GM19035 (cell line): ENCODE data around the gene SLC38A10.
A peak's percentile ranks its signal among the peaks of the same experiment; 100 is the strongest.

Source experiments
- ATAC-seq: cut with Tn5 transposase; IDR thresholded peaks from one replicate; pipeline ENCODE4 v1.9.1; 2021; ENCODE audit not compliant: unreplicated experiment

Gene SLC38A10

DNA sequence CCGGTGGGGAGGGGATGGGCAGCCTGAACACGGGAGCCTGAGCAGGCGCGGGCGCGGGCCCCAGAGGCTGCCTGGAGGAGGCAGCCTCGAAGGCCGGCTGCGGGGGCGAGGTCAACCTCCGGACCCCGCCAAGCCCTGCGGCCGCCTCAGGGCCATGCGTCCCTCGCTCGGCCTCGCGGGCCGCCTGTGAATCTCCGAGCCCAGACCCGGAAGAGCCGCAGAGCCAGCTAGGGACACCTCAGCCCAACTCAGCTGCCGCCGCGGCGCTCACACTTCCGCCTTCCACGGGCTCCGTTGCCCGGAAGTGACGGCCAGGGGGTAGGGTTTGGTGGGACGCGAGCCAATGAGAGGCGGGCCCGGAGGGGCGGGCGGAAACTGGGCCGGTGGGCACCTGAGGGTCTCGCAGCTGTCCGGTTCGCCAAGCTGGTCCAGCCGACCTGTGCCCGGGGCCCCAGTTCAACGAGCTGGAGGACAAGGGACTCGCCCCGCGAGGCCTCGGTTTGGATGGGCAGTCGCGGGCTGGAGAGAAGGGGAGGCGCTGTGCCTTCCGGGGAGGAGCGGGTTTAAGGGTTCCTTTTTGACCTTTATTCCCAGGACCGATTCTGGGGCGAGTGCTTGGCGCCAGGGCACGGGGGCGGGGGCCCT, at the start of gene SLC38A10:
TSS of gene SLC38A10 (minus strand) at position 277 of the 645 bp plus-strand sequence. CDS start 386 bp downstream, outside the sequence.
- peak; percentile 93 for ATAC-seq

DNA sequence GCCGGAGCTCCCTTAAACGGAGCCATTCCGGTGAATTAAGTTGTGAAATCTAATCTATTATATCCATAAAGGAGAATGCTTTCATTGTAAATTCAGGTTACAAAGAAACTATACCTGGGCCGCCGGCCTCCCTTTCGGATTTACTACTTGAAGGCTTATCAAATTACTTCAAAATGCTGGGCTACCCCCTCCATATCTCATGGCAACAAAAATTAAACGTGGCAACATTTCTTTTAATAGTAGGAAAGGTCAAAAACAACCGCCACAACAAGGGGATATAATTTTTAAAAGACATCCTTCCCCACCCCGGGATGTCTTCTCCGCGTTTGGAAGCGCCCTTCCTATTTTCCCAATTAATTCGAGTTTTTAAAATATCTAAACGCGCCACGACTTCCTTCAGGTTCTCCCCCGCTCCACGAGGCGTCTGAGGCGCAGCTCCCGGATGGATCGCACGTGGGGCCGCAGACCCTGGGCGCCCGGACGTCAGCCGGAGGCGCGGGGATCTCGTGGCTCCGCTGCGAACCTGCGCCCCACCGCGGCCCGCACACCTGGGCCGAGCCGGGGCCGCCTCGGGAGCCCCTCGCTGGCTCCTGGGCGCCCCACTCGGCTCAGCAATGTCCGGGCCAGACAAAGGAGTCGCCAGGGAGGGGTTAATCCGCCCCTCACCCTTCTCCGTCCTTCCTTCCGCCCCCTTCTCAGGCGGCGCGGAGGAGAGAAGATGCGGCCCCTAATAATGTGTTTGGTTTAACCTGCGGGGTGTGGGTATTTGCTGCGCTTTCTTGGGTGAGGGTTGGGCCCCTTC, 47.4 kb upstream of the SLC38A10 start:
- no peak for ATAC-seq

DNA sequence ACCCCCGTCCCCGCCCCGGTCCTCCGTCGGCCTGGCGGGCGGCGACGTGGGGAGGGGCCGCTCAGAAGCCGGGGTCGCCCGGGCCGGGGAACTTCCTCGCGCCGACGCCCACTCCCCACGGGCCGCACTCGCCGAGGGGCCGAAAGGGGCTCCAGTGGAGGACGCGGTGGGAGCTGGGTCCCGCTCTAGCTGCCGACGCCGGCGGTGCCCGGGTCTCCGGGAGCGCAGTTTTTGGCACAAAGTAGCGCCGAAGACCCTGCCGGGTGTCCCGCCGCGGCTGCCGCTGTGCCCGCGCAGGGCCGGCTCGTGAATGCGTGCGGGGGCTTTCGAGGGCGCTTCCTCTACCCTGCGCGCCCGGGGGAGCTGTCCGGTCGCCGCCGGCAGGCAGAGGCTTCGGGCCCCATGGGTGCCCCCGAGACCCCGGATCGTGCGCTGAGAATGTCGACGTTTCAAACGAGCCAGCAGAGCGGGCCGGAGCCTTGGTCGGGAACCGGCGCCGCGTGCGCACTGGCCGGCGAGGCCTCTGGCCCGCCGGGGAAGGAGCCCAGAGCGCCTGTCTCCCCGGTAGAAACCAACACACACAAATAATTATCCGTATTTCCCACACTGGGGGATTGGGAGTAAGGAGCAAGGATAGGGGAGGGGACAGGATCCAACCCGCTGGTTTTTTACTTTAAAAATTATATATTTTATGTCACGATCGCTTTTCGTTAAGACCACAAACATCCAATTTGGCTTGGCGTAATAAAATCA, 46.6 kb upstream of the SLC38A10 start:
- no peak for ATAC-seq

DNA sequence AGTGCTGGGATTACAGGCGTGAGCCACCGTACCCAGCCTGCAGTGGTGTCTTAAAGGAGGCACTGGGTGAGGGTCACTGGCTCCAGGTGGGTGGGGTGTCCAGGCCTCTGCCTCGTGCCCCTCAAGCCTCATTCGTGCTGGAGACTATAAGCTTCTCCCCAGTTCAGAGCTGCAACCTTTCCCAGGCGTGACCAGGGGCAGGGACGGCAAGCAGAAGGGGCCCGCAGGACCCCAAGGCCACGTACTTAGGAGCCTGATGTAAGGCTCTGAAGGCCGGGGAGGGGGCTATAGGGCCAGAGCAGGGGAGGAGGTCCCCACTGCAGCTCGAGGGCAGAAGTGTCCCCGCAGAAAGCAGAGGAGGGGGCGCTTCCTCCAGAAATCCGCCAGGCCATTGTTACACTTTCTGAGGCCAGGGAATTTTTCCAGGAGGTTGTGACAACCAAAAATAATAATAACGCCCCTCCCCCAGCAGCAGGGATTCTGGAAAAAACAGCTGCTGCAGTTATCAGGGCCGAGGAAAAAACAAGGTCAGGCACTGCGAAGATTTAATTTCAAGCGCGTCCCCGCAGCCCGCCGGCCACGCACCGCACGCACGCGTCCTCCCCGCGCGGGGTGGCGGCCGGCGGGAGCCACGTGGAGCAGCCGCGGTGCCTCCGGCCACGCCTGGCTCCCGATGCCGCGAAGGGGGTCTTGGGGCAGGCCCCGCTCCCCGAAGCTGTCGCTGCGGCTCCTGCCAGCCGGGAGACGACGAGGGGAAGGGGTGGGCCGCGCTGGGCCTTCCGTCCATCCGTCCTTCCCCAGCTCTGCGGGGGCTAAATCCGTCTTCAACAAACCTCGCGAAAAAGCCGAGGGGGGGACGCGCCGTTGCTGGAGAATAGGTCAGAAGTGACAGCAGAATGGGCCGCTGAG, 45.8 kb upstream of the SLC38A10 start:
- ATAC-seq = no peak

DNA sequence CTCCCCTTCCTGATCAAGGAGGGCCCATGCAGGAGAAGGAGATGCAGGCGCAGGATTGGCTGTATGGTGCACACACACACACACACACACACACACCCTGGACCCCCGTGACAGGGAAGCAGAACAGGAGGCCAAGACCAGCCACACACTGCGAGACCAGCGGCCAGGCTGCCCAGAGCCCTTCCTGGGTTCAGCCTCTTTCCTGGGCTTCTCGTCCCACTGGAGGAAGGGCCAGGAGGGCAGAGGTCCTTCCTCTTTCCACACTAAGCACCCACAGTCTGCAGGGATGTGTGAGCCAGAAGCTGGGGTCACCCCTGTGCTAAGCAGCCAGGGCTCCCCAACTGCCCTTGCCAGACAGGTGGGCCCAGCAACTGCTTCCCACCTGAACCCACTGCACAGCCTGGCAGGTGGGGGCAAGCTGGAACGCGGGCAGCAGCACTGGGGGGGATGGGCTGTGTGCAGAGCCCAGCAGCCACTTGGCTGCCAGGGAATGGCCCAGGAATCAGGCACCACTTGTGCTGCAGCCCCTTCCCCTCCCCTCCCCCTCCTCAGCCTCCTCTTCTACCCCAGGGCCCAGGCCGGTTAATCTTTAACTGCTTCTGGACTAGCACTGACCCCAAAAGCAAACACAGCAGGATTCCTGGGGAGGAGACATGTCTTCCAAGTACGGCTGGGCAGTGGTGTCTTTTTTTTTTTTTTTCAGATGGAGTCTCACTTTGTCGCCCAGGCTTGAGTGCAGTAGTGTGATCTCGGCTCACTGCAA, 44.6 kb upstream of the SLC38A10 start:
- ATAC-seq = no peak

DNA sequence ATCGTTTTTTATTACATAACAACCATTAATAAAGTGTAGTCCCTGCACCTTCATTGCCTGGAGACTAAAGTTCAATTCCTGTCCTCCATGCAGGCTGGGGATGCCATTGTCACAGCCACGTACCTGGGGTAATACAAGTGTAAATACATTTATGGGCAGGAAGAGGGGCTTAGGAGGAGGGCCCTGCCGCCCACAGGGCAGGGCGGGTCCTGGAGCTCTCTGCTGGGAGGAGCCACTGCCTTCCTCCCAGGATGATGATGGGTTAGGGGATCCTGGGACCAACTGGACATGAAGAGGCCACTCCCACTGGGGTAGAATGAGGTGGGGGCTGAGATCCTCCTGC, 44.1 kb upstream of the SLC38A10 start:
- no peak for ATAC-seq

DNA sequence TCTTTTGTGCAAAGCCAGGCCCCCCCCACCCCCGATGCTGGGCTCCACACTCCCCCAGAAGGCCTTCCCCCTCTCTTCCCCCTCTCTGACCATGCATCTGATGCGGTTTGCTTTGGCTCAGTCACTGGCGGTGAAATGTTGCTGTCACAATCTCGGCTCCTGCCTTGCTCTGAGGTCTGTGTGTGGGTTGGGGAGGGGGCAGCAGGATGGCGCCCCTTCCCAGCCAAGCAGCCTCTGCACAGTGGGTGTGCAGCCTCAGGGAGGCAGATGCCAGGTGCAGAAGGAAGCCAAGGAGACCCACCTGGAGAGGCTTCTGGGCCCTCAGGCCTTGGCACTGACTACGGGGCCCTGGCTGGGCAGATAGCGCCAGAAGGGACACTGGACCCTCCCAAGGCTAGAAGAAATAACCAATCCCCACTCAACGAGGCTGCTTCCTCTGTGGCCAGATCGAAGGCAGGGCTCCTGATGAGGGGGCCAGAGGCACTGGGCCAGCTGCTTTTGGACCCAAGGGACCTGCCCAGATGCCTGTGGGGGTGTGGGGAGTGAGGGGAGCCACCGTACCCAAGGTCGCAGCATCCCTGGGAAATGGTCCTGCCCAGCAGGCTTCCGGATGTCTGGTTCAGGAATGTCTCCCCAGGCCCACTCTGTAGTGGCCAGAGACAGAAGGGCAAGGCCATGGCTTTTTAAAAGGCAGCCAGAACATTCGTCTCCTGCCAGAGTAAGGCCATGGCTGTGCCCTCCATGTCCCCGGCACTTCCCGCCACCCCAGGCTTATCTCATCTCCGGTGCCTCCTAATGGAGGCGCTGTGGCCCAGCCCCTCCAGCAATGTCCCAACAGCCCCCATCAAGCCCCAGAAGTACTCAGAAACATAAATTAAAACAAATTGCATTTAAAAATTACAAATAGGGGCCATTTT, 43.4 kb upstream of the SLC38A10 start:
- ATAC-seq = no peak

DNA sequence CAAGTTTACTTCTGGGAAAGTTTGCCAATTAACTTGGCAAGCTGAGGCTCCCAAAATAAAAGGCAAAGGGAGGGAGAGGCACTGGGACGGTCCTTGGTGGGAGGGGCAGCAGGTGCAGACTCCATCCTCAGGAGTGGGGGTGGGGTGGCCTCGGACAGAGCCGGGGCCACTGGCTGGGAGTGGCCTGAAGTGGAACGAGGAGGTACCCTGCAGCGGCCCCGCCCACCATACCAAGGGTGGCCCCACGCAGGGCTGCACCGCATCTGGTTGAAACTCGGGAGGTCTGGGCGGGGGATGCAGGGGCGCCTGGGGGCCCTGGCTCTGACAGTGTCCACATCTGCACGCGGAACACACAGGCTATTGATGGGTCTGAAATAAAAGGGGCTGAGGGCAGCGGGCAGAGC, 42.4 kb upstream of the SLC38A10 start:
- no peak for ATAC-seq

DNA sequence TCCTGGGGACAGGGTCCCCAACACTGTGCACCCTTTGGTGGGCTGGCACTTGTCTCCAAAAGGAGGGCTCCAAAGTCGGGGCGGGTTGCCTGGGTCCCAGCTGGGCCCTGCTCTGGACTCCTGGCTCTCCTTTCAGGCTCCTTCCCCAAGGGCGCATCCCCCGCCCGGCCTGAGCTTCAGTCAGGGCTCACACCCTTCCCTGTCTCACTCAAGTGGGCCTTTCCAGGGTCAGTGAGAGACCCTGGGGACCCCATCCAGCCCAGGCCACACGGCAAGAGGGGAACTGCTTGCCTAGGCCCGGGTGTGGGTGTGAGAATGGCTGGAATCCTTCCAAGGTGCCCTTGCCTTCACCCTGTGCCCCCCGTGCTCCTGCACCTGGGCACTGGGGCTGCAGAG, 41.8 kb upstream of the SLC38A10 start:
- no peak for ATAC-seq

DNA sequence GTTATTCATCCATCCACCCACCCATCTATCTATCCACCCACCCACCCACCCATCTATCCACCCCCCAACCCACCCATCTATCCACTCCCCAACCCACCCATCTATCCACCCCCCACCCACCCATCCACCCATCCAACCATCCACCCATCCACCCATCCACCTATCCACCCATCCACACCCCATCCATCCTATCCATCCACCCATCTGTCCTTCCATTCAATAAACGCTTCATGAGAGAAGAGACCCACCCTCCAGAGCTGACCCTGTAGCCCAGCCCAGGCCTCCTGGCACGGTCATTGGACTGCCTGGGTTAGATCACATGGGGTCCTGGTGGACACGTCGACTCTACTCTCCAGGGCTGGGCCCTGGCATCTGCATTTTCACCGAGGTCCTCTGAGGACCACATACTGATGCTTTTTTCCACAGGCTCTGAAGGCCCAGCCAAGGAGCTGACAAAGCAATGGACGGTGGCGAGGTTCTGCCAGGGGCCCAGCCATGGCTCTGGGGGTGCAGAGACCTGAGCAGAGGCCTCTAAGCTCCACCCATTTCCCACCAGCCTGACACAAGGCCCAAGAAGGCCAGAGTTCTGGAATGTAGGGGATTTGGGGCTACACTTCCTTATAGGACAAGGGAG, 41.3 kb upstream of the SLC38A10 start:
- no peak for ATAC-seq

DNA sequence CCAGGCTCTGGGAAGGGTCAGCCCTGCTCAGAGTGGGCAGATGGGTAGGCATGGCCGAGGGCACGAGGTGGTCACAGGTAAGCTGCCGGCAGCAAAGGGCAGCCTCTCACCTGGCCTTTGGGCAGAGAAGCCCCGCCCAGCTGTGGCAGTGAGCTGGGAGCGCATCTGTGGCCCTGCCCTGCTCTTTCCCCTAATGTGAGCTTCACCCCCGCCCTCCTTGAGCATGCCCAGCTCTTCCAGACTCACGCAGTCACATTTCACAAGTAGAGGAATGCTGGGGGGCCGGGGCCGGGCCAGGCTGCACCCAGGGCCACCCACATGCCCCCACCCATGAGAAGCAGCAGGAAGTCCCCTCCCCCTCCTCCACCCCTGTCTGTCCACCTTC, 40.7 kb upstream of the SLC38A10 start:
- no peak for ATAC-seq

DNA sequence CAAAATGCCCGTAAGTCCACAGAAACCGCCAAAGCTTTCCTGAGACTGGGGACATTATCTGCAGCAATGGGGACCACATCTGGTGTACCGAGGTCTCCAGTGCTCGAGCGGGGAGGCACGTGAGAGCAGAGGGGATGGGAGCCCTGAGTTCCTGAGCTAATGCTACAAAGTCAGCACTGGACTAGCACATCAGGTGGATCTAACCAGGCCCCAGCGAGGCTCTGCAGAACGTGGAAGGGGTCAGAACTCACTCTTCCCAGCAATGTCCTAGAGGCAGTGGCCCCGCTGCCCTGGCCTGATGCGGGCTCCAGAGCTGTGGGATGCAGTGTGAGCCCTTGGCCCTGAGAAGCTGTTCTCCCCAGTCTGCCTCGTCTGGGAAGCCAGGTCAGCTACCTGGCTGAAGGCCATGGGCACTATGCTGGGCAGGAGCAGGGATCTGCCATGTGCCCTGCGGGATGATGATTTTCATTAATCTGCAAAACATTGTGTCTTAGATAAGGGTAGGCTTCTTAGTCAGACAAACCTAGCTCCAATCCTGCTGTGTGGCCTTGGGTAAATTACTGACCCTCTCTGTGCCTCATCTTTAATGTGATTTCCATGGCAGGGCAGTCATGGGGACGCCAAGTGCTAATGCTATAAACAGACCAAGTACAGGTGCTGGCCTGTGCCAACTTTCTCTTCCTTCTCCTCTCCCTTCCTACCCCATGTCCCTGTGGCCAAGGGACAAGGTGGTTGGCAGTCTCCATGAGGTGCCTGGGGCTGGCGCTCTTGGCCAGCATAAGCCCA, 40.1 kb upstream of the SLC38A10 start:
- no peak for ATAC-seq

DNA sequence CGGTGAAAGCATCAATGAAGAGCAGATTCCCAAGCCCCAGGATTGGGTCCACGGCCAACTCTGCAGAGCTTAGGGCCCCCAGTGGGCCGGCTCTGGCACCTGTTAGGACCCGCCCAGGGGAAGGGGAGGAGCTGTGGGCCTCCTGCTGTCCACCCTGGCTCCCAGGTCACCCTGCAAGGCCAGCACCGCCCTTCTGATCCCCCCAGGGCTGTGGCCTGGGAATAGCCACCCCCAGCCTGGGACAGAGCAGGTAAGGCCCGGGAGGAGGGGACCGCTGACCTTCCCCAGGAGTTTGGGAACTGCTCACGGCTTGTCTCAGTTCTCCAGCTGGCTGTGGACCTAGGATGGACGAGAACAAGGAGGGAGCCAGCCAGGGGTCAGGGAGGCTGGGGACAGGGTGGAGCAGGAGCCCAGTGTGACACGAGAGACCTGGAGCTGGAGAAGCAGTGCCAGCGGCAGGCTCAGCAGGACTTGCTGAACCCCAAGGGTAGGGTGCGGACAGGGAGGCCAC, 39.3 kb upstream of the SLC38A10 start:
- no peak for ATAC-seq

DNA sequence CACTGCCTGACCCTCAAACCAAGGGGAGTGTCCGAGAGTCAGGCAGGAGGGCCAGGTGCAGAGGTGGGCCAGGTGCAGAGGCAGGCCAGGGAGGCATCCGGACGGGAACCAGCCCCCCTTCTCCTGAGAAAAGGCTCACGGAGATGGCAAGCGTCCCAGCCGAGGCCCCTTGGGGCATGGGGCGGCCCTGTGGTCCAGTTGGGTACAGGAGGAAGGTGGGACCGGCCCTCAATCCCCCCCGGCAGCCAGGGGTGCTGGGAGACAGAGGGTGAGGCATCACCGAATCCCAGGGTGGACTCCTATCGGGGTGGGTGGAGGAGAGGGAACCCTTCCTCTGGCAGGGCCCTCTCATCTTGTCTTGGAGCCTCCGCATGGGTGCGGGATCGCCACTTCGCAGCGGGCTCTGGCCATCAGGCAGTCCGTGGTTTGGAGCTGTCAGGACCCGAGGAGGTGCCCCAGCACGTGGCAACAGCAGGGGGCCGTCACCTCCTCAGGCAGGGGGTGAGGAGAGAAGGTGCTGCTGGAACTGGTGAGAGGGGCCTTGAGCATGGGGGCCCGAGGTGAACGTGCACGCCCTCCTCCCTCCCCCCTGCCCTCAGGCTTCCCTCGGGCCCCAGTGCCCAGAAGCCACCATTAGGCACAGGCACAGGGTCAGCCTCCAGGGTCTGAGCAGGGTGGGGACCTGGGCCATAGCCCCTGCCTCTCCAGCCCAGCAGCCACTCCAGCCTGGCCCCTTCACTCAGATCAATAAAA, 38.7 kb upstream of the SLC38A10 start:
- ATAC-seq = no peak

DNA sequence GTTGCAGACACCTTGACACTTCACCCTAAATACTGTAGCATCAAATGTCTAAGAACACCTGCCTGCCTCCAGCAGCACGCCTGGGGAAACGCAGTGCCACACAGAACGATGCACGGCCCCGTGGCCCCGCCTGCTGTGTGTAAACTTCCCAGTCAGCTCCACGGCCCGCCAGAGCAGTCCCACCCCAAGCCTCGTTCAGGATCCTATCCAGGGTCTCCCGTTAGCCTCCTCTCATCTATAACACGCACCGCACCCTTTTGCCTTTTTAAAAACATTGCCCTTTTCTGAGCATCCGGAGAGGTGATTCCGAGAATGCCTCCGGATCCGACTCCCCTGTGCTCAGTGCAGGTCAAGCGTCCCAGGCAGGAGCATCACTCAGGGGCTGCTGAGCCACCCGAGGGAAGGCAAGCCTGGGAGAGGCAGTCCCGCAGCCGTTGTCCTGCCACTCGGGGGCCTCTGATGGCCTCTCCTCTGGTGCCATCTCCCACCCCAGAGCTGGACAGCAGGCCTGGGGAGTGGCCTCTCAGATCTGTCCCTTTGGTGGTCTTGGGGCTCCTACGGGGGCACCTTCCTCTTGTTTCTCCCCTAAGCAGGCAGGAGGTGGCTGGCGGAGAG, 37.9 kb upstream of the SLC38A10 start:
- no peak for ATAC-seq

DNA sequence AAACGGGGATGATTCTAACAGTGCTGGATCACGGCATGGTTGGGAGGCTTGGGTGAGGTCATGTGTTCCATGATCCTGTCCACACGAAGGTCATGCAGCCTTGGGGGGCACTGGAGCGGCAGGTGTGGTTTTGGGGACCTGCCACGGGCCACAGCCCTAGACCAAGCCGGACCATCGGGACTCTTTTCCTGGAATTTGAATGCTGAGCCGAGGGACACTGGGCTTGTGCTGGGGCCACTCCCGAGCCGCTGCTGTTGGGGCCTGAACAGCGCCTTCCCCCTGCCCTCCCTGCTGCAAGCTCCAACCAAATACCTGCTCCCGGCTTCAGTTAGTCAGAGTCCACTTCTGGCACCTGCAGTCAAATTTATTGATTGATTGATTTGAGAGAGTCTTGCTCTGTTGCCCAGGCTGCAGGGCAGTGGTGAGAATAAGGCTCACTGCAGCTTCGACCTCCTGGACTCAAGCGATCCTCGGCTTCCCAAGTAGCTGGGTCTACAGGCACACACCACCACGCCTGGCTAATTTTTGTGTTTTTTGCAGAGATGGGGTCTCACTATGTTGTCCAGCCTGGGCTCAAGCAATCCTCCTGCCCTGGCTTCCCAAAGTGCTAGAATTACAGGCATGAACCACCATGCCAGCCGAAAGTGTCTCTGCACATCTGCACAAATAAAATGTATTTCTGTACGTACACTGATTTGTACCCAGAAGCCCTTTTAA, 37.2 kb upstream of the SLC38A10 start:
- no peak for ATAC-seq
